Peyer's patch (tissue), 4 donors: ENCODE data around the gene TLCD3A.

ENCODE experiments used
- CTCF ChIP-seq, 6 experiments: fragments of 450-650 bp in 4 of 6; fragments of 200-600 bp in 2 of 6; sonication (generic) in 1 of 6; IDR thresholded peaks; one replicate each; pipeline ENCODE4 v1.5.1; 2017 to 2019; ENCODE audit warnings: antibody characterized with exemption in 6 of 6, mild to moderate bottlenecking in 3 of 6, moderate library complexity in 1 of 6
- POLR2A ChIP-seq, 2 donors: fragments of 450-650 bp; IDR thresholded peaks; one replicate each; pipeline ENCODE4 v1.5.1; 2017; ENCODE audit warnings: antibody characterized with exemption in 2 of 2, mild to moderate bottlenecking in 2 of 2, moderate library complexity in 2 of 2

DNA sequence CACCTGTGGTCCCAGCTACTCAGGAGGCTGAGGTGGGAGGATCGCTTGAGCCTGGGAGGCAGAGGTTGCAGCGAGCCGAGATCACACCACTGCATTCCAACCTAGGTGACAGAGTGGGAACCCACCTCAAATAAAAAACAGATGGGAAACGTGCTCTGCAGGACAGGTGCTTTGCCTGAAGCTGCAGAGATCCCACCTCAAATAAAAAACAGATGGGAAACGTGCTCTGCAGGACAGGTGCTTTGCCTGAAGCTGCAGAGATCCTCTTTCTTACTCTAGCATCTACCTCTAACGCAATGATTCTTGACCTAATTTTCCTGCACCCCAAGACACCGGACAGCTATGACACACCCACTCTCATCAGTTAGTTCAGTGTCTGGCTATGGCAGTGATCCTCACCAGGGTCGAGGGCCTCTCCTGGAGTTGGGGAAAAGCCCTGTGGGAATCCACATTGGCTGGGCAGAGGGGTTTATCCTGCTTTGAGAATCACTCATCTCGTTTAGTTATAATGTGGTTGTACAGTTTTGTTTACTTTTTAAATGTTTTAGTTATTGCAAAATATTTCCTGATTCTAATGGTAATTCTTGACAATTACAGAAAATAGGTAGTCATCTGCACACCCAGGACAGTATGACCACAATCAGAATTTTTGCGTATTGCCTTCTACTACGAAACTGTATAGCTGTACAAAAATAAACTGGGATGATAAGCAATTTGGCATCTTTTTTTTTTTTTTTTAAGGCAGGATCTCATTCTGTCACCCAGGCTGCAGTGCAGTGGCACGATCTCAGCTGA lies 29.1 kb upstream of the TLCD3A start:
- TF ChIP-seq CTCF (IDR thresholded peaks at IDR 0.05) (no peak), POLR2A (IDR thresholded peaks at IDR 0.05) (no peak)
